GM19324 (cell line): Measurements from ENCODE around the gene MTRF1.

Experiments
- ATAC-seq: cut with Tn5 transposase; IDR thresholded peaks from one replicate; pipeline ENCODE4 v1.9.1; 2021; ENCODE audit warnings: mild to moderate bottlenecking, moderate library complexity; ENCODE audit not compliant: unreplicated experiment, low FRiP score

The MTRF1 gene

DNA sequence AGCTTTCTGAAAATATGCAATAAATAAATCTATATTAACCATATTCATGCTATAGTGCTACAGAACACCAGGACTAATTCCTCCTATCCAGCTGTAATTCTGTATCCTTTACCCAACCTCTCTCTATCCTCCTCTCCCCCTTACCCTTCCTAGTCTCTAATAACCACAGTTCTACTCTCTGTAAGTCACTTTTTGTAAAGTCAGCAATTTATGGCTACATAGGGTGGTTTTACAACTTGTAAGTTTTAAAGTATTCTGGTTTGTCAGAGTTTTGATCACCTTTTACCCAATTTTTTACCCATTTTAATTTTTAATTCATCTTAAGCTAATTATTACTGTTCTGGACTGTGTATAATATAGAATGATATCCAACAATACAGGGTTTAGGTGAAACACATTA, 34.0 kb downstream of the MTRF1 start:
- no peak for ATAC-seq

DNA sequence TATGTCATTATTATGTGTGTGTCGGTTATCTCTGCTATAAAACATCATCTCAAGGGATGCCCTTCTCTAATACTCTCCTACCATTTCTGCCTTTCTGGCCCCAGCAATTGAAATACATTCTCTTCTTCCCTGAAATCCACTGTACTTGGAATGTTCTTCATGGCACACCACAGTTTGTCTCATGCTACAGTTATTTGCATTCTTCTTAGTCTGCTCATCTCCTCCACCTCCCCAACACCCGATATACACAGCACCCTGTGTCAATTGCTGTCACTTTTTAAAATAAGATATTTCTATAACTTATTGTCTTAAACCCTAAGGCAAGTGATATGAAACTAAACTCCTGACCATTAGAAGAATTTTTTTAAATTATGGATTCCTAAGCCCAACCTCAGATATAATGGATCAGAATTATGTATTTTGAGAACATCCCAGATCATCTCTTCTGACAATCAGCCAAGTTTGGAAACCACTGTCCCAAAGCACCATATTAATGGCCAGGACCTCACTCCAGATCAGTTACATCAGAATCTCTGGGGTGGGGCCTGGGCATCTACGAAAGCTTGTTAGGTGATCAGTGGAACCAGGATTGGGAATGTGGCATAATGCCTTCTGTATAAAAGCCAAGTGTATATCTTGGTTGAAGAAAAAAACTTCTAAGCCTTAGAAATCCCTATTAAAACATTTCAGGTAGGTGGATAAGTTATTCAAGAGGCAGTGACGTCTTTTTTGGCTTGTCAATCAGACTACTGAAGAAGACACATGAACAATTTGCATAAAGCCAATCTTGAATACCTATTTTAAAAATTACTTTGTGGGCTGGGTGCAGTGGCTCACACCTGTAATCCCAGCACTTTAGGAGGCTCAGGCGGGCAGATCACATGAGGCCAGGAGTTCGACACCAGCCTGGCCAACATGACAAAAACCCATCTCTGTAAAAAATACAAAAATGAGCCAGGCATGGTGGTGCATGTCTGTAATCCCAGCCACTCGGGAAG, 39.0 kb downstream of the MTRF1 start:
- ATAC-seq = no peak

GRCh38 chr13:41222259-41222852, 41.0 kb downstream of the MTRF1 start:
- no peak for ATAC-seq

- no peak for ATAC-seq
Observed at GRCh38 chr13:41220401-41220800, 43.0 kb downstream of the MTRF1 start.

DNA sequence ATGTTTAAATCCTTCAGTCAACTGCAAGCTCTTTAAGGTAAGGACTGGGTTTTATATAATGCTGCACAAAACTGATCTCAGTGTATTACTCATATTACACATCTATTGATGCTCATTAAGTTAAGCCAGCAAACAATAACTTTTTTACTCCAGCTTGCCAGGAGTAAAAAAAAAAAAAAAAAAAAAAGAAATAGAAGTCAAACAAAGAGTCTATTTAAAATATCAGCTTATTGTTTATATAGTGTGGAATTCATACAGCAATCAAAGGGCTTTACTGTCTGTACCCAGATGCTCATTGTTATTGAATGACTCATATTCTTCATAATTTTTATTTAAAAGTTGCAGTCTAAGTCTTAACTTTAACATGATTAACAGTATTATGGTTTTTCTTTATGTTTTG, 47.2 kb downstream of the MTRF1 start:
- ATAC-seq = no peak

DNA sequence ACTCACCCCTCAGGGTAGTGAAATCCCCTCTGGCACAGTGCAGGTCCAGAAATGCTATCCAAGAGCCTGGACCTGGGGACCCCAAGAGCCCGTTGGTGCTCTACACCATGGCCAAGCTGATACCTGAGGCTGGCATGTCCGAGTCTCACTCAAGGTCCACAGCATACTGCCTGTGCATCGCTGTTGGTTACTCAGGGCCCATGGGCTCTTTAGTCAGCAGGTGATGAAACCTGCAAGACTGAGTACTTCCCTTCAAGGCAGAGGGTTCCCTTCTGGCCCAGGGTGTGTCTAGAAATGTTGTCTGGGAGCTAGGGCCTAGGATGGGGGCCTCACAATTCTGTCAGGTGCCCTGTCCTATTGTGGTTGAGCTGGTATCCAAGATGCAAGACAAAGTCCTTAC, 49.5 kb downstream of the MTRF1 start:
- no peak for ATAC-seq

DNA sequence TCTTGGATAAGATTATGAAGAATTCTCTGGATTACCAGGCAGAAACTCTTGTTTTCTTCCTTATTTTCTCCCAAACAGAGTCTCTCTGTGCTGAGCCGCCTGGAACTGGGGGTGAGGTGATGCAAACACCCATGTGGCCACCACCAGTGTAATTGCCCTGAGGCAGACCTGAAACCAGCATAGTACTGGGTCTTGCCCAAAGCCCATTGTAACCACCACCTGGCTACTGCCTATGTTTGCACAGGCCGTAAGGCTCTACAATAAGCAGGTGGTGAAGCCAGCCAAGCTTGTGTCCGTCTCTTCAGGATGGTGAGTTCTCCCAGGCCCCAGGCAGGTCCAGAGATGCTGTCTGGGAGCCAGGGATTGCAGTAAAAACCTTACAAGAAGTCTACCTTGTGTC, 50.1 kb downstream of the MTRF1 start:
- ATAC-seq = no peak

DNA sequence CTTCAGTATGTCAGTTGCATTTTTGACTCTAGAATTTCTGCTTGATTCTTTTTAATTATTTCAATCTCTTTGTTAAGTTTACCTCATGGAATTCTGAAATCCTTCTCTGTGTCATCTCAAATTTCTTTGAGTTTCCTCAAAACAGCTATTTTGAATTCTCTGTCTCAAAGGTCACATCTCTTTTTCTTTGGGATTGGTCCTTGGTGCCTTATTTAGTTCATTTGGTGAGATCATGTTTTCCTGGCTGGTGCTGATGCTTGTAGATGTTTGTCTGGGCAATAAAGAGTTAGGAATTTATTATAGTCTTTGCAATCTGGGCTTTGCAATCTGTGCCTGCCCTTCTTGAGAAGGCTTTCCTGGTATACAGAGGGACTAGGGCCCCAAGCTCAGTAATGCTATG, 50.5 kb downstream of the MTRF1 start:
- no peak for ATAC-seq

- ATAC-seq = no peak
Observed at GRCh38 chr13:41211062-41211461, 52.3 kb downstream of the MTRF1 start.

- no peak for ATAC-seq
Observed at GRCh38 chr13:41206467-41206866, 56.9 kb downstream of the MTRF1 start.

GRCh38 chr13:41203810-41204209, 59.6 kb downstream of the MTRF1 start:
- ATAC-seq = no peak

- no peak for ATAC-seq
Observed at GRCh38 chr13:41200126-41200525, 63.2 kb downstream of the MTRF1 start.

DNA sequence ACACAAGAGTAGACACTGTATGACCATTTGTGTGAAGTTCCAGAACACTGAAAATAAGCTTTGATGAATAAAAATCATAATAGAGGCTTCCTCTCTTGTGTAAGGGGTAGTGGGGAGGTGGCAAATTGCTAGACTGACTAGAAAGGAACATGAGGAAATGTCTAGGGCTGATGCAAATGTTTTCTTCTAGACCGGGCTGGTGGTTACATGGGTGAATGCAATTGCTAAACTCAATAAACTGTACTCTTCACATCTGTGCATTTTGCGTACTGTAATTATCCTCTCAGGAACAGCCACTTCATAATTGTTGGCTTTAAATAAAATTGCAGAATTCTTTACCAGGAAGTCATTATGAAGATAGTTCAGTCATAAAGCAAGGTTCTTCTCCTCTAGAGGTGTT, 63.9 kb downstream of the MTRF1 start:
- peak; percentile 80 for ATAC-seq

GRCh38 chr13:41199079-41199478, 64.3 kb downstream of the MTRF1 start:
- ATAC-seq = no peak

DNA sequence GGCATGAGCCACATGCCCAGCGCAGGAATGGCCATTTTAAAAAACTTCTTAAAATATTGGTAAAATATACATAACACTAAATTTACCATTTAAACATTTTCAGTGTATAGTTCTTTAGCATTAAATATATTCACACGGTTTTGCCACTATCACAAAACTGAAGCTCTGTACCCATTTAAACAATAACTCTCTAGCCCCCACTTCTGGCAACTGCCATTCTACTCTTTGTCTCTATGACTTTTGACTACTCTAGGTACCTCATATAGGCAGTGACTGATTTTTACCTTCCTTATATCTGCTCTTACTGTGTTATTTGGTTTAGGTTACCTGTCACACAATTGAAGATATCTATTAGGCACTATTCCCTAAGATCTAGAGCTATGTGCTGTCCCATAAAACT, 66.8 kb downstream of the MTRF1 start:
- ATAC-seq = no peak

- no peak for ATAC-seq
Observed at GRCh38 chr13:41196011-41196410, 67.4 kb downstream of the MTRF1 start.

- ATAC-seq = peak; percentile 93
Observed at GRCh38 chr13:41193919-41194824, 69.2 kb downstream of the MTRF1 start, which contains the start of gene KBTBD7. KBTBD7 (minus strand) TSS chr13:41194569; CDS start chr13:41194257, 312 bp downstream.

GRCh38 chr13:41193469-41193868, 69.9 kb downstream of the MTRF1 start:
- ATAC-seq = no peak

- no peak for ATAC-seq
Observed at GRCh38 chr13:41188584-41188983, 74.8 kb downstream of the MTRF1 start.

- no peak for ATAC-seq
Observed at GRCh38 chr13:41186481-41186880, 76.9 kb downstream of the MTRF1 start.

DNA sequence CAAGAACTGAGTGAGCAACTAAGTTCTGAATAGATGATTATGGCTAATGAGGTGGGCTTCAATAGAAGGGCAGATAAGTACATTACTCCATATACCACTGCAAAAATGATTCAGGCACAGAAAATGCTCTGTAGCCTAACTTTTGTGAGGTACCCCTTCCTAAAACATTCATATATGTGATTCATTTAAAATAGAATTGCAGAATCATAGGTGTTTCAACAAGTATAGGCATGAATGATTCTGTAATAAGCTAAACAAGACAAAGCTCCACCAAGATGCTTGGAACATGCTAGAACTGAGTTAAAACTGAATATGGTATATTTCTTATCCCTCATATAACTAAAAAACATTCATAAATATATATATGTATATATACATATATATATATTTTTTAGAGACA, 81.1 kb downstream of the MTRF1 start:
- ATAC-seq = no peak
